22Rv1 (cell line): Measurements from ENCODE around the gene THBS4.

Source experiments
- ZFX ChIP-seq: fragments of 450-650 bp; IDR thresholded peaks from 2 replicates; pipeline ENCODE4 v1.6.1; 2017; ENCODE audit warnings: antibody characterized with exemption, borderline replicate concordance
- TF ChIP-seq, protein P1 (sequence below): fragments of 450-650 bp; IDR thresholded peaks from 2 replicates; pipeline ENCODE4 v1.5.1; 2017; ENCODE audit warnings: mild to moderate bottlenecking

- TF ChIP-seq, protein P1, sequence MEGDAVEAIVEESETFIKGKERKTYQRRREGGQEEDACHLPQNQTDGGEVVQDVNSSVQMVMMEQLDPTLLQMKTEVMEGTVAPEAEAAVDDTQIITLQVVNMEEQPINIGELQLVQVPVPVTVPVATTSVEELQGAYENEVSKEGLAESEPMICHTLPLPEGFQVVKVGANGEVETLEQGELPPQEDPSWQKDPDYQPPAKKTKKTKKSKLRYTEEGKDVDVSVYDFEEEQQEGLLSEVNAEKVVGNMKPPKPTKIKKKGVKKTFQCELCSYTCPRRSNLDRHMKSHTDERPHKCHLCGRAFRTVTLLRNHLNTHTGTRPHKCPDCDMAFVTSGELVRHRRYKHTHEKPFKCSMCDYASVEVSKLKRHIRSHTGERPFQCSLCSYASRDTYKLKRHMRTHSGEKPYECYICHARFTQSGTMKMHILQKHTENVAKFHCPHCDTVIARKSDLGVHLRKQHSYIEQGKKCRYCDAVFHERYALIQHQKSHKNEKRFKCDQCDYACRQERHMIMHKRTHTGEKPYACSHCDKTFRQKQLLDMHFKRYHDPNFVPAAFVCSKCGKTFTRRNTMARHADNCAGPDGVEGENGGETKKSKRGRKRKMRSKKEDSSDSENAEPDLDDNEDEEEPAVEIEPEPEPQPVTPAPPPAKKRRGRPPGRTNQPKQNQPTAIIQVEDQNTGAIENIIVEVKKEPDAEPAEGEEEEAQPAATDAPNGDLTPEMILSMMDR = no peak
- TF ChIP-seq ZFX = no peak
Observed at GRCh38 chr5:80125962-80126480, 90.9 kb downstream of the THBS4 start.
